DMS 273 (cell line): ENCODE measurements around the gene JMJD8.

ENCODE experiments used
- DNase-seq: peaks from one replicate; lab custom pipeline; 2025; ENCODE audit not compliant: unreplicated experiment; lab: John Stamatoyannopoulos, UW

Gene JMJD8

GRCh38 chr16:678209-678857 lies 5.8 kb downstream of the JMJD8 start:
- DNase-seq: no peak

- DNase-seq: no peak
These were observed 6.6 kb downstream of the JMJD8 start for GRCh38 chr16:677316-678190.

DNA sequence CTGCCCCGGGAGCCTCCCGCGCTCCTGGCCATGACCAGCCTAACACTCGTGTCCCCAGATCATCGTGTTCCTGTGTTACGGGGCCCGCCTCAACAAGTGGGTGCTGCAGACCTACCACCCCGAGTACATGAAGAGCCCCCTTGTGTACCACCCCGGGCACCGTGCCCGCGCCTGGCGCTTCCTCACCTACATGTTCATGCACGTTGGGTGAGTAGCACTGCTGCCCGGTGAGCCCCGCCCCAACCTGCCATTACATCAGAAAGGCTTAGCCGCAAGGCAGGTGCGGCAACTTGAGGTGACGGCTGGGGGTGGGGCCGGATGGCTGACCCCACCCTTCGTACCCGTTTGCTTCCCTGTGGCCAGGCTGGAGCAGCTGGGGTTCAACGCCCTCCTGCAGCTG lies 7.2 kb downstream of the JMJD8 start:
- no peak for DNase-seq

- DNase-seq: no peak
These were observed 7.6 kb downstream of the JMJD8 start for GRCh38 chr16:676565-676902.

DNA sequence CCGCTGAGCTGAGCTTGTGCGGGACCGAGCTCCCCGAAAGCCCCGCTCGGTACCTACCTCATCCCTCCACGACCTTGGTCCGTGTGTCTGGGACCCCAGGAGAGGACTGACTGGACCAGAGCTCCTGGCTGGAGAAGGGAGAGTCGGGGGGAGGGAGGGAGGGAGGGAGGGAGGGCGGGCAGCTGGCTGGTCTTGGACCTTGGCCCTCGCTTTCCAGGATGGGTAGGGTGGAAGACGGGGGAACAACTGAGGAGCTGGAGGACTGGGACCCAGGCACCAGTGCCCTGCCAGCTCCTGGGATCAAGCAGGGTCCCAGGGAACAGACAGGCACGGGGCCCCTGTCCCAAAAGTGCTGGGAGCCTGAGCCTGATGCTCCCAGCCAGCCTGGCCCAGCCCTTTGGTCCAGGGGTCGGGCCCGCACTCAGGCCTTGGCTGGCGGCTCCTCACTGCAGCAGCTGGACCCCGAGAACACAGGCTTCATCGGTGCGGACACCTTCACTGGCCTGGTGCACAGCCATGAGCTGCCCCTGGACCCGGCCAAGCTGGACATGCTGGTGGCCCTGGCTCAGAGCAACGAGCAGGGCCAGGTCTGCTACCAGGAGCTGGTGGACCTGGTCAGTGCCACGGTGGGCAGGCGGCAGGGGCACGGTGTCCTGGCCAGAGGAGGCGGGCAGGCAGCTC lies 8.1 kb downstream of the JMJD8 start:
- peak; percentile 62 for DNase-seq

- peak; percentile 71 for DNase-seq
These were observed 8.9 kb downstream of the JMJD8 start, which contains the start of gene RHBDL1 for GRCh38 chr16:674968-675883. RHBDL1 (plus strand) TSS chr16:675671; CDS start chr16:675791, 120 bp downstream.

GRCh38 chr16:674214-674881 lies 9.8 kb downstream of the JMJD8 start:
- no peak for DNase-seq

DNA sequence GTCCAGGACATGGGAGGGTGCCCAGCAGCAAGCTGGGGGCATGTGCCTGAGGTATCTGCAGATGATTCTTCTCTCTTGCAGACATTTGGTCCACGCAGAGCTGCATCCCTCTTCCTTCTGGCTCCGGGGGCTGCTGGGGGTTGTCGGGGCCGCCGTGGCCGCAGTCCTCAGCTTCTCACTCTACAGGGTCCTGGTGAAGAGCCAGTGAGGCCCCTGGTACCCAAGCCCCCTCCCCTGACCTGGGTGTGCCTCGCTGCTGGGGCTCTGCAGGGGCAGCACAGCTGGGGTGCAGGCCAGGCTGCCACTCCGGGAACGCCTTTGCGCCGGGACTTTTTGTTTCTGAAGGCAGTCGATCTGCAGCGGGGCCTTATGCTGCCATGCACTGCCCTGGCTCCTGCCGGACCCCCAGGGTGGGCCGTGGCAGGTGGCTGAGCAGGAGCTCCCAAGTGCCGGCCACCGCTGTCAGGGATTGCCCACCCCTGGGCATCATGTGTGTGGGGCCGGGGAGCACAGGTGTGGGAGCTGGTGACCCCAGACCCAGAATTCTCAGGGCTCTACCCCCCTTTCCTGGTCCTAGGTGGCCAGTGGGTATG lies 10.6 kb downstream of the JMJD8 start:
- DNase-seq: no peak

- DNase-seq: no peak
These were observed 11.3 kb downstream of the JMJD8 start for GRCh38 chr16:672851-673250.

GRCh38 chr16:672371-672770 lies 11.8 kb downstream of the JMJD8 start:
- DNase-seq: no peak

DNA sequence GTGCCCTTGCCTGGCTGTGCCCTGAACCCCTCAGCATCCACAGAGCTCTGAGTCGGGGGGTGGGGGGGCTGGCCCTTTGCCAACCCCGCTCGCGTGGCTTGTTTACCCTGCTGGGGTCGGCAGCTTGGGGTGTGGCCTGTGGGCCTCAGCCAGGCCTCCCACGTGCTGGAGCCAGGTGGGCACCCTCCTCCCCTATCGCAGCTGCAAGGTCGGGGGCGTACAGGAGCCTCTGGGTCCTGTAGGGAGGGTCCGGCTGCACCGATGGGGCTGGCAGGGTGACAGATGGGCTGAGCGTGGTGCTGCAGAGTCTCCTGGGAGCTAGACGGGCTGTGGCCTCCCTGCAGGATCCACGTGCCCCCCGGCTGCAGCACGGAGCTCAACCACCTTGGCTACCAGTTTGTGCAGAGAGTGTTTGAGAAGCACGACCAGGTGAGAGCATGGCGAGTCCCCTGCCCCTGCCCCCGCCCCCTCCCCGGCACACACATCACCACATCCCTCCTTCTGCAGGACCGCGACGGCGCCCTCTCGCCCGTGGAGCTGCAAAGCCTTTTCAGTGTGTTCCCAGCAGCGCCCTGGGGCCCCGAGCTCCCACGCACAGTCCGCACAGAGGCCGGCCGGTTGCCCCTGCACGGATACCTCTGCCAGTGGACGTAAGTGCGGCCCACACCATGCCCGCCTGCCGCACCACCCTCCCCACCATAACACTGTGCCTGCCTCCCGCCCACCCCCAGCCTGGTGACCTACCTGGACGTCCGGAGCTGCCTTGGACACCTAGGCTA lies 12.6 kb downstream of the JMJD8 start:
- peak; percentile 42 for DNase-seq

GRCh38 chr16:670485-671352 lies 13.4 kb downstream of the JMJD8 start:
- no peak for DNase-seq

GRCh38 chr16:669666-670065 lies 14.5 kb downstream of the JMJD8 start:
- DNase-seq: no peak

DNA sequence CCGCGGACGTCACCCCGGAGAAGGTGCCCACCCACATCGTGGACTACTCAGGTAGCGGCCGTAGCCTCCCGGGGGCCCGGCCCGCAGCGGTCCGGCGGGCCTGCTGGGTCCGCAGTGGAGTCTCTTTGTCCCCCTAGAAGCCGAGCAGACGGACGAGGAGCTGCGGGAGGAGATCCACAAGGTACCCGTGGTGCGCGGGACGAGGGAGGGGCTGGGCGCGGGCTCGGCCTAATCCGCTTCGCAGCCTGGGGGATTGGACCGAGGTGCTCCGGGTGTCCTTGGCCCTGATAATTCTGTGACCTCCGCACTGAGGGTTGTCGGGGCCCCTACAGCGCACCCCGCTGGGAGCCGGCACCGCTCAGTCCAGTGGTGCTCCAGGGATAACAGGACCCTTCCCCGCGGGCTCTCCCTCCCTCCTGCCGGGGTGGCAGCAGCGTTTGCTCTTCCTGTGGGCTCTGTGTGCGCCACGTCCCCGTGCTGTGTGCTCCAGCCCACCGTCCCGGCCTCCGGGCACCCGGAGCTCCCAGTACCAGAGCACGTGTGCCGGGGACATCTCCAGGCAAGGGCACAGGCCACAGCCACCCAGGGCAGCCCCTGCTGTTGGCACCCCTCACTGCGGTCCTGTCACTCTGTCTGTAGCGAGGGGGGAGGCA lies 15.5 kb downstream of the JMJD8 start:
- DNase-seq: peak; percentile 67

- peak; percentile 98 for DNase-seq
These were observed 16.2 kb downstream of the JMJD8 start, which contains the start of gene RHOT2 for GRCh38 chr16:667780-668518. RHOT2 (plus strand) TSS chr16:668132; CDS start chr16:668200, 68 bp downstream.

DNA sequence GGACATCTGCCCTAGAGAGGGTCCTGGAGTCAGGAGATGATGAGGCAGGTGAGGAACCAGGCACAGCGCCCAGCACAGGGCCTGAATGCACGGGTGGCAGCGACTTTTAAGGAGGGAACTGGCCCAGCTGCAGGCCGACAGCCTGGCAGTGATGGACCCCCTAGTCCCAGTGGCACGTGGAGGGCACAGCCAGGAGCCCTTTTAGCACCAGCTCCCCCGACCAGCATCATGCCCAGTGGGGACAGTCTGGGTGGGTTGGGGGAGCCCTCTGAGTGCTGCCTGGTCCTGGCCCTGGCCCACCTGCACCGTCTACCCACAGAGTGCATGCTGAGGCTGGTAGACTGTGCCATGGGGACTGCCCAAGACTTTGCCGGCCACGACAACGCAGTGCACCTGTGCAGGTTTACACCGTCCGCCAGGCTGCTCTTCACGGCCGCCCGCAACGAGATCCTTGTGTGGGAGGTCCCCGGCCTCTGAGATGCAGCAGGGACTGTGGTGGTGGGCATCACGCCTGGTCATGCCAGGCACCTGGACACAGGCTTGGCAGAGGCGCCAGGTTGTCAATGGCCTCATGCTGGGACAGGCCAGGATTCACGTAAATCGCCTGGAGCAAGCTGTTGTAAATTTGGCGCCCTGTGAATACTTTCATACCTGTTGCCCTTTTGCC lies 16.9 kb downstream of the JMJD8 start:
- DNase-seq: no peak
